HG02642 (cell line): Measurements from ENCODE around the gene RAB26.
"Not testable (repeated sequence)": the region's sequence is repeated elsewhere in the genome, so short reads cannot be mapped to it uniquely, and the experiment has no call there.

ENCODE experiments used
- ATAC-seq: cut with Tn5 transposase; IDR thresholded peaks from one replicate; pipeline ENCODE4 v1.9.1; 2021; ENCODE audit warnings: mild to moderate bottlenecking; ENCODE audit not compliant: unreplicated experiment, poor library complexity

RAB26 gene

DNA sequence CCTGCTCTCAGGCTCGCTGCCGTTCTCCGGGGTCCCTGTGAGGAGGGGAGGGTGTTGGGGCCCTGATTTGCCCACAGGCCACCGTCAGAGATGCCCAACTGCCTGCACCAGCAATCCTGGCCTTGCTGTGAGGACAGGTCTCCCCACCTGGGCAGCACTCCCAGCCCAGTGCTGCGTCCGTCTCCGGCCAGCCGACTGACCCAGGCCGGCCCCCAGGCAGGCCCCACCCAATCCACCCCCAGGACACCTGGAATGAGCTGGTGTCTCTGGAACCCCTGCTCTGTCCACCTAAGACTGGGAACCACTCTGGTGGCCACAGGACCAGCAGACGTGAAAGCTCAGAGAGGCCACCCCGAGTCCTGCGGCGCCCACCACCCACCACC is 32.8 kb upstream of the RAB26 start:
- ATAC-seq = no peak

DNA sequence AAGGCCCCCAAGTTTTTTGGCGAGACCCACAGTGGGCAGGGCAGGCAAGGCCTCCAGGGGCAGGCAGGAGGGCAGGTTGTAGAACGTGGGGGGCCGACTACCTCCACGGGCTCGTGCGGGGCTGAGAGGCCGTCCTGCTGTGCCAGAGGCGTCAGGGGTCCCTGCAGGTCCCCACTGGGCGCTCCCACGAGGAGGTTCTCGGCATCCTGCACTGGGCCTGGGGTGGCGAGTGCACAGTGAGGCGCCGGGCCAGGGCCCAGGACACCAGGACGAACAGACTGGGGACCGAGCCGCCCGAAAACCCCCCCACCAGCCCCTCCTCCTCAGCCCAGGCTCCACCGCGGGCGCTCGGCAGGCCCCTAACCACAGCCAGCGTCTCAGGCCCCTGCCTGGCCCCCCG is 32.0 kb upstream of the RAB26 start:
- ATAC-seq = not testable (repeated sequence)

DNA sequence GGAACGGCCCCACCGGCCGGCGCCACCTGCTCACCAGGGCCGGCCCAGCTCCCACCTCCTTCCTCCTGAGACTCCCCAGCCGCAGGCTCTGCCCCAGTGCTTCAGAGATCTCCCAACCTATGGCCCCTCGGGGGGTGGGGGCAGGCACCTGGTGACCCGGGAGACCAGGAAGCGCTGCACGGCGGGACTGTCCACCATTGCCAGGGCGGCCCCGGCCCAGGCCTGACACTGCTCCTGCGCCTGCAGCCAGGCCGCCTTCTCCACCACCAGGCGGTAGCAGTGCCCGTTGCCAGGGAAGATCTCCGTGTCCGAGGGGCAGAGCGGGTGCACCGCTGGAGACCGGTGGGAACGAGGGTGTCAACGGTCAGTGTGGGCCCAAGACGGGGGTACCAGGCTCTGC is 31.1 kb upstream of the RAB26 start:
- ATAC-seq = not testable (repeated sequence)

DNA sequence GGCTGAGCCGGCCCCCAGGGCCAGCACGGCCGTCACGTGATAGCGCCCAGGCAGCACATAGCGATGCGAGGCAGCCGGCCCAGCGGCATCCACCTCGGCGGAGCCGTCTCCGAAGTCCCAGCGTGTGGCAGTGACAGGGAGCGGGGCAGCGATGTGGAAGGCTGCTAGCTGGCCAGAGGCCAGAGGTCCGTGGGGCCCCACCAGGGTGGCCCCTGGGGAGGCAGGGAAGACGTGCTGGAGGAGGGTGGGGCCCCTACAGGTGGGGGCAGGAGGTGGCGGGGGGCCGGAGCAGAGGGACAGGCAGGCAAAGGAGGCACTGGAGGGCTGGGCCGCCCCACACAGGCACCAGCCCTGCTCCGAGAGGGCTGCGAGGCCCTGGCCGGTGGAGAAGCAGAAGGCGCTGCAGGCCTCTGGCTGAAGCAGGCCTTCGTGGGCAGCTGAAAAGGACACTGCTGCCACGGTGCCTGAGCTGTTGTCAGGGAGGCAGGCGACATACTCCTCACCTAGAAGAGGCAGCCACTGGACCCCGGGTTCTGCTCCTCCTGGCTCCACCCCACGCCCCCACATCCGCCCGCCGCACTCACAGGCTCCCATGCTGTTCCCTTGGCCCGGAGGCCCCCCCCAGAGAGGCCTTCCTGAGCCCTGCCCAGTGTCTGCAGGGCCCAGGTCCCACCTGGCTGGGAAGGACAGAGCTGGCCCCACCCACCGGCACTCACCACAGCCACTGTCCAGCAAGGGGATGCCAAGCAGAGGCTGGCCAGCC is 30.3 kb upstream of the RAB26 start:
- ATAC-seq = not testable (repeated sequence)

DNA sequence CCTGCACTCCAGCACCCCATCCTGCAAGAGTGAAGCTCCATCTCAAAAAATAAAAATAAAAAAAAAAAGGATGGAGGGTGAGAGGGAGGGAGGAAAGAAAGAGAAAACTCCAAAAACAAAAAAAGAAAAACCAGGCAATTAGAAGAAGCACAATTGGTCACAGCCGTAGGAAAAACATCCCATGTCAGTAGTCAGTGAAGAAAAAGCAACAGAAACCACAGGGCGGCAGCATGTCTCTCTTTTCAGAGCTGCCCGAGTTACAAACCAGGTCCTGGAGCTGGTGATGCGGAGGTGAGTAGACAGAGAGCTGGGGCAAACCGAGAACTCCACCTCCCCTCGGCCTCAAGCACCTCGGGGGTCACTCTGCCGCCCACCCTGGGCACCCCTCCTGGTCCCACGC is 27.1 kb upstream of the RAB26 start:
- ATAC-seq = not testable (repeated sequence)

DNA sequence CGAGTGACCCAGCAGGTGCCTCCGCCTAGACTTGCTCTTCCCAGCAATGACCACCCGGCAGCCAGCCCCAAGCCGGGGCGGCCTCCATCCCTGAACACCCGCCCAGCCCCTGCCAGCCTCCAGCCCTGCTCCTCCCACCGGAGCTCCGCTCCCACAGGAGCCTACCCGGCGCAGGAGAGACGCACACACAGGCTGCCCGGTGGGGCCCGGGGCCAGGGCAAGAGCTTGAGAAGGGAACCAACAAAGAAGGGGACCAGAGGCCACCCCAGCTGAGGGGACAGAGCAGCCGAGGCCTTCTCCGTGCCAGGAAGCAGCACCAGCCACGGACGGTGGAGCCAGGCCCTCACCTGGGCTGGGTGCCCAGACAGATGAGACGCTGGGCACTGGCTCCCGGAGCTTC is 26.6 kb upstream of the RAB26 start:
- ATAC-seq = no peak

DNA sequence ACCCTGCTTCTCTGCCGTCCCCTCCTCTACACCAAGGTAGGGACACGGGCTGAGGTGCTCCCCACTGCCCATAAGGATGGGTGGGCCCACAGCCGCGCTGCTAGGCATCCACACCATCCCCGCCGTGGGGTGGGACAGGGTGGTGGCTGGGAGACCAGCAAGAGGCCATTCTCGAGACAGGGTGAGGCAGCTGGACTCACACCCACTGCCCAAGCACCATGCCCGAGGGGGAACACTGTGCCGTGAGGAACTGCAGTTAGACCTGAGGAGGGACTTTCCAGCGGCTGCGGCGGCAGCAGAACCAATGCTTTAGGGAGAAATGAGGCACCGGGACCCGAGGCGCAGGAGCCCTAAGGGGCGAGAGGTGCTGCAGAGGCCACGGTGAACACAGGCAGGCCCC is 26.0 kb upstream of the RAB26 start:
- no peak for ATAC-seq

DNA sequence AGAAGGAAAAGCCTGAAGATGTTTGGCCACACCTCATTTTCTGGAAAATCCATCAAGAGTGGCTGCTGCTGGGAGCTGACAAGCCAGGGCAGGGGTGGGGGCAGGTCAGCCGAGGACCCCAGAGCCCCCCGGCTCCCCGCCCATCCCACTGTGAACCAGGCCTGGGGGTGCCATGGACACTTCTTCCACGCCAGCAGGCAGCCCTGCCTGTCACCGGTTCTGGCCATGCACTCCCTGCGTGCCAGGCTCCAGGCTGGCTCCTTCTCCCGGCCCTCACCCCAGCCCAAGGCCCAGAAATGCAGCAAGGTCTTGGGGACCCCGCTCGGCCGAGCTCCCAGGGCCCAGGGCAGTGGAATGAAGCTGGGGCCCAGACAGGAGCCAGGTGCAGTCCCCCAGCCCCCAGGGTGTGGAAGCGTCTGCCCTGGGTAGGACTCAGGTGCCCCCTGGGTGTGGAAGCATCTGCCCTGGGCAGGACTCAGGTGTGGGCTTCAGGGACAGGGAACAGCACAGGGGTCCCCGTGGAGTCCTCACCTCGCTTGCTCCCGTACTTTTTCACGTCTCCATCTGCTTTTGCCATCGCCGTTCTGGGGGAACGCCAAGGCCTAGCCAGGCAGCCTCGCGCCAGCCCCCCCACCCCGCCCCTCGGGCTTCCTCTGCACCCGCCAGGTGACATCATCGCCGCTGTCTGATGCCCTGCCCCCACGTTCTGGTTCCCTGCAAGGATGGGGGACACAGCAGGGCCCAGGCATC is 25.3 kb upstream of the RAB26 start:
- not testable (repeated sequence) for ATAC-seq

DNA sequence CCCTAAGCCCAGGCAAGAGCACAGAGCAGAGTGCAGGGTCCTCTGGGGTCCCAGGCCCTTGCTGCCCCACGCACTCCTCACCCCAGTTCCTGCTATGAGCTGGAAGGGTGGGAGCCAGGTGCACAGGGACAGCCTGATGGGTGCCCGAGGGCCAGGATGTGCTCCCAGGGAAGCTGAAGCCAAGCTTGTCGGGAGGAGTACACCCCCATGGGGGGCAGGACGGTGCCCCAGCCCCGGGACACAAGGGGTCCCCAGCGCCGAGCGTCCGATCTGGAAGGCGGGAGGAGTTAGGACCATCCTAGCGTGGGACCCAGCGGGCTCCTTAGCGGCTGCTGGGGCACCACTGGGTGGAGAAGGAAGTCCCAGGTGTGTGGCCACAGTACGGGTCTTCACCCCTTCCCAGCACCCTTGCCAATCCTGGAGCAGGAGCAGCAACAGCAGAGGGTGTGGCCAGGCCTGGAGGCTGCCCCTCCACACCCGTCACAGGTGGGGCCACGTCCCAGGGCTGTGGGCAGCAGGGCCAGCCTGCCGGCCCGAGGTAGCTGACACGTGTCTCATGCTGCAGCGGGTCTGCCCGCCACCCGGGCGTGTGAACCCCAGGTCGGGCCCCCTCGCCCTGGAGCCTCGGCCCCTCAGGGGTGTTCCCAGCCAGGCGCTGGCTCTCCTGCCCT is 24.6 kb upstream of the RAB26 start:
- not testable (repeated sequence) for ATAC-seq

DNA sequence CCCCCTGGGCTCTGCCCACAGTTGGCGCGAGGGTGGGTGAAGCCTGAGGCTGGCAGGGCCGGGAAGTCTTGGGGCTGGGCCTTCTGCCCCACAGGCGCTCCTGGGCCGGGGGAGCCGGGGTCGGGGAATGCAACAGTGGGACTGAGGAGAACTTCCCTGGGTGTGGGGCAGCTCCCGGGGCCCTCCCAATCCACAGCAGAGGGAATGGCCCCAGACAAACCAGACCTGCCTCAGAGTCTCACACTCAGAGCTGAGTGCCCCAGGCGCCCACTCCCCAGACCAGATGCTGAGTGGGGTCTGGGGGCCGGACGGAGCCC is 24.1 kb upstream of the RAB26 start:
- ATAC-seq = not testable (repeated sequence)

DNA sequence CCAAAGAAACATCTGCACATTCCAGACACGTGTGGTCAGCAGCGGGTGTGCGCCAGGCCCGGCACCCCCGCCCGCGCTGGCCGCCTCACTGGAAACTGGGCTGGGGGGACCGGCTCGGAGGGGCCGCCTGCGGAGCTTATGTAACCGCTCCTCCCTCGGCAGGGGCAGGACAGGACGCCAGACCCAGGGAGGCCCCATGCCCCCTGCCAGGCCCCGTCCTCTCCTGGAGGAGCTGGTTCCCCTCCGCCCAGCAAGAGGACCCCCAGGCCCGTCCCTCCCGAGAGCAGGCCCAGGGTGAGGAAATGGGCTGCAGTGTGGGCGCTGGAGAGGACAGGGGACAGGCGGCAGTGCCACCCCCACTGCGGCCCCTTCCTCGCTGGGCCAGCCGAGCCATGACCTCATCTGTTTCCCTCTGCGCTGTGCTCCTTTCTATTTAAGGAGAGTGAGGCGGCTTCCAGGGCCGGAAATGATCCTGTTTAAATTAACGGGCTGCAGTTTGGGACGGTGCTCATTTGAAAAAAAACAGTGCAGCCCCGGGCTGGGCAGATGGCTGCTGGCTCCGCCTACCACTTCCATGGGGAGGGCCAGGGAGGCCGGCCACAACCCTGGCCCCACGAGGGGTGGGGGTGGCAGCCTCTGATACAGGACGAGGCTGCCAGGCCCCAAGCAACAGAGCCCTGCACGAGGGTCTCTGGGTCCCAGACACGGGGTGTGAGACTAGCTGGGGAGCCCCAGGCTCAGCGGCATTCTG is 23.6 kb upstream of the RAB26 start:
- not testable (repeated sequence) for ATAC-seq

DNA sequence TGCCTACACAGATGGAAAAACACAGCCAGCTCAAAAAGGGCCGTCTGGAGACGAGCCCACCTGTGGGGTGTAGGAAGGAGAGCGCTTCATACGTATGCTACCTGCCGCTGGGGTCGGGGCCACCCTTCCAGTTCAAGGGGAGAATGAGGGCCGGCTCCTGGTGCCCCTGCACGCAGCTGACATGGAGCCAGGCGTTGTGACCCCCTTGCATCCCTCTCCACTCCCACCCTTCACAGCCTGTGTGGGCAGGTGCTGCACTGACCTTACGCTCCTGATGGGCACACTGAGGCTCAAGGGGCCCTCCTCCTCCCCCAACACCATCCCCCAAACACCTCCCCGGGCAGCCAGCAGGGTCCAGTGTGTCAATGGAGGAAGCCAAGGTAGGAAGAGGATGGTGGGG is 22.8 kb upstream of the RAB26 start:
- ATAC-seq = not testable (repeated sequence)

DNA sequence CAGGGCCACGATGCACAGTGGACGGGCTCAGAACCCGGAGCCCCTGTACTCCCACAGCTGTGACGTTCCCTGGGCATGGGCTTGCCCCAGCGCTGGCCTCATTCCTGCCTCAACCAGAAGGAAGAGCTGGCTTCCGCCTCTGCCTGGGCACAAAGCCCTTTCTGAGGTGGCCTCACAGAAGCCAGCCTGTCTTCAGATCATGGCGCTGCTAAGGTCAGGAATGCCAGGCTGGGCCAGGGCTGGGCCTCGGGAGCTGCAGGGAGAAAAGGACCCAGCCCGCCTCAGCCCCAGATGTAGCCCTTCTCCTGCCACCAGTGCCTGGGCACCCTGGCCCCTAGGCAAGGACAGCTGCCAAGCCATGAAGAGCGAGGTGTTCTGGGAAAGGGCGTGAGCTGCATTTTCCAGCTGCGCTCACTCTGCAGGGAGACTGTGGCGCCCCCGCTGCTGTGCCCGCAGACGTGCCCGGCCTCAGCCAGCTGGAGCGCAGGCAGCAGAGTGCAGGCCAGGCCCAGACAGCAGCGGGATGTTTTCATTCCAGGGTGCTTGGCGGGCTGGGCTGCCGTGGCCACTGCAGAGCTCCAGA is 22.2 kb upstream of the RAB26 start:
- ATAC-seq = not testable (repeated sequence)

DNA sequence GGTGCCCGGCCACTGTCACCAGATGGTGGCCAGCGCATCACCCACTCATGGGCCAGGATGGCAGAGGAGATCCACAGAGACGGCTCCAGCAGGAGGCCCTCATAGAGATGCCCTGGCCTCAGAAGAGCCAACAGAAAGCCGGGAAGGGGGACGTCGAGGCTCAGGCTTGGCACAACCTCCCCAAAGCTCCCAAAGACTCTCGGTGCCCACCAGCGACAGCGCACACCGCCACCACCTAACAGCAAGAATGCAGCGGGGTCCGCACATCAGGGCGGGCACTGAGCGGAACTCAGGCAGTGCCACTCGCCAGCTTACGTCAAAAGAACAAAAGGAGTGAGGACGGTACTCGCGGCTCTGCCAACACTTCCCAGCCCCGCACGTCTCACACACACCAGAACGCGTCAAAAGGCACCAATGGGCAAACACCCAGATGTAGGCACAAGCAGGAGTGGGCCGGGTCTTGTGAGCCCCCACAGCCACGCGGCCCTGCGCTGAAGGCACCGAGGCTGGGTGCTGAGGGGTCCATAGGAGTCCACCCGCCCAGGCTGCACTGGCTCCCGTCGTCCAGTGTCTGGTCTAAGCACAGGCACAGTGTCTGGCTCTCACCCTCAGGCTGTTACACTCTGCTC is 21.4 kb upstream of the RAB26 start:
- ATAC-seq = not testable (repeated sequence)

DNA sequence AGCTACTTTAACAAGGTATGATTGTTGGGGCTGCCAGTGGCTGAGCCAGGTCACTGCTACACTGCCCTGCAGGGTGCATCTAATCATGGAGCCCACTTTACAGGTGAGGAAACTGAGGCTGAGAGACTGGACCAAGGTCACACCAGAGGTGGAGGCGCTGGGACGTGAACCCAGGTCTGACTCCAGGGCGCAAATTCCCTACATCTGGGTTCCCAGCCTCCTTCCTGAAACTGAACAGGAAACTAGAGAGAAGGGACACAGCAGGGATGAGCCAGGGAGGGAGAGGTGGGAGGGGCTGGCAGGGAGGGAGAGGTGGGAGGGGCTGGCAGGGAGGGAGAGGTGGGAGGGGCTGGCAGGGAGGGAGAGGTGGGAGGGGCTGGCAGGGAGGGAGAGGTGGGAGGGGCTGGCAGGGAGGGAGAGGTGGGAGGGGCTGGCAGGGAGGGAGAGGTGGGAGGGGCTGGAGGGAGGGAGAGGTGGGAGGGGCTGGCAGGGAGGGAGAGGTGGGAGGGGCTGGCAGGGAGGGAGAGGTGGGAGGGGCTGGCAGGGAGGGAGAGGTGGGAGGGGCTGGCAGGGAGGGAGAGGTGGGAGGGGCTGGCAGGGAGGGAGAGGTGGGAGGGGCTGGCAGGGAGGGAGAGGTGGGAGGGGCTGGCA is 20.7 kb upstream of the RAB26 start:
- not testable (repeated sequence) for ATAC-seq

DNA sequence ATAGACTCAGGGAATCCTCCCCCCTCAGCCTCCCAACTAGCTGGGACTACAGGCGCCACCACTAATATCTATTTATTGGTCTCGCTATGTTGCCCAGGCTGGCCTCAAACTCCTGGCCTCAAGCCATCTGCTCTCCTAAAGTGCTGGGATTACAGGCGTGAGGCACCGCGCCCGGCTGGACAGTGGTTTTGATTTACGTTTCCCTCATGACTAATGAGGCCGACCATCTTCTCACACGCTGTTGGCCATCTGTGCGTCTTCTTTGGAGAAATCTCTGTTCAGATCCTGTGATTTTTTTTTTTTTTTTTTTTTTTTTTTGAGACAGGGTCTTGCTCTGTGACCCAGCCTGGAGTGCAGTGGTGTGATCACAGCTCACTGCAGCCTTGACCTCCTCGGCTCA is 19.2 kb upstream of the RAB26 start:
- not testable (repeated sequence) for ATAC-seq

DNA sequence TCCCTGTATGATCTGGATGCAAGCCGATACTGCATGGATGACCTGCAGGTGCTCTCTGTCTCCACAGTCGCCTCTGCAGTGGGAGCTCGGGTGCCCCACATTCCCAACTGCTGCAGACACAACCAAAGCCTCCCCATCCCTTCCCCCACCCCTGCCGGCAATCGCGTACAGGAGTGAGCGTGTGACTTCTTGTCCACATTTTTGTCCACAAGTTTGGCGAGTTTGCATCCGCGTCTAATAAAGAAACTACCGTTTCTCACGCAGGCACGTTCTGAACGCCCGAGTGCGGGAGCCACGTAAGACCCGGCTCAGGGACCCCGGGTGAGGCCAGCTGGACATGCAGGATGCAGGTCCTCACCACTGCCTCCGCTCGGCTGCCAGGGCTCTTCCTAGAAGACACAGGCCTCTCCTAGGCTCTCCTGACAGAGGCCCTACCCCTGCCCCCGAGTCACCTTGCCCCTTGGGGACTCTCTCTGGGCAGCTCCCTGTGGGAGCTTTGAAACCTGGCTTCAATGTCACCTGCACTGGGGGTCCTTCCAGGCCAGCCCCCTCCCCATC is 18.5 kb upstream of the RAB26 start:
- not testable (repeated sequence) for ATAC-seq

DNA sequence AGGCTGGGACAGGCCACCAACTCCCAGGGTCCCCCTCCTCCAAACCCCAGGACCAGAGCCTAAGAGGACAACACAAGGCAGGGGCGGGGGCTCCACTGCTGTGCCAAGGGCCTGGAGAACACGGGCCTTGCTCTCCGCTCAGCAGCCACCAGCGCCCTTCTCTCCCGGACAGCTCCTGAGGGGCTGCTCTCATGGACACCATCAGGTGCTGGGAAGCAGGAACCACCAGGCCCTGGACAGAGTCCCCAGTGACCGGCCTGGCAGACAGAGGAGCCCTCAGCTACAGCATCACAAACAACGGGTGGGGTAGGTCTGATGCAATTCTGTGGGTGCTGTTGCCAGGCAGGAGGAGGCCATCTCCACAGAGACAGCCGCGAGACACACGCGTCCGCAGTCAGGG is 14.6 kb upstream of the RAB26 start:
- ATAC-seq = not testable (repeated sequence)

DNA sequence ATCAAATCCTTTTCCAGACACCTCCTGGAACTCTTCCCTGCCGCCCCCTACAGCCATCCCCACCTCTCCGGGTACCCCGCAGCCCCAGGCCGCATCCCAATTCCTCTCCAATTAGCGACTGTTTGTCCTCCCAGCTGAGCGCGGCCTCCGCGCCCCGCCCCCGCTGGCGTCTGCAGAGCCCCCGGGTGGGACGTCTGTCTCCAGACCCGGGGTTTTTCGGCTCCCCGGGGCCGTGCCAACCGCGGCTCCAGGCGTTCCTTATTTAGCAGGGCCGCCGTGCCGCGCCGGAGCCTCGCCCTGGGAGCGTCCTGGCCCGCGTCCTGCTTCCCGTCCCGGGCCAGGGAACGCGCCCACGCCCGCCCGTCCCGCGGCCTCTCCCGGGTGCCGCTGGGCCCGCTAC is 13.4 kb upstream of the RAB26 start:
- not testable (repeated sequence) for ATAC-seq
